ENCODE measurements around the gene MACROD1. TPM values are rescaled to one million over a fixed set of nuclear protein-coding genes. Genes with fewer than 3 reads are reported as not detected.

MACROD1 gene
- total RNA-seq, 1 donor from 2014 or later, result 3.4 TPM

DNA sequence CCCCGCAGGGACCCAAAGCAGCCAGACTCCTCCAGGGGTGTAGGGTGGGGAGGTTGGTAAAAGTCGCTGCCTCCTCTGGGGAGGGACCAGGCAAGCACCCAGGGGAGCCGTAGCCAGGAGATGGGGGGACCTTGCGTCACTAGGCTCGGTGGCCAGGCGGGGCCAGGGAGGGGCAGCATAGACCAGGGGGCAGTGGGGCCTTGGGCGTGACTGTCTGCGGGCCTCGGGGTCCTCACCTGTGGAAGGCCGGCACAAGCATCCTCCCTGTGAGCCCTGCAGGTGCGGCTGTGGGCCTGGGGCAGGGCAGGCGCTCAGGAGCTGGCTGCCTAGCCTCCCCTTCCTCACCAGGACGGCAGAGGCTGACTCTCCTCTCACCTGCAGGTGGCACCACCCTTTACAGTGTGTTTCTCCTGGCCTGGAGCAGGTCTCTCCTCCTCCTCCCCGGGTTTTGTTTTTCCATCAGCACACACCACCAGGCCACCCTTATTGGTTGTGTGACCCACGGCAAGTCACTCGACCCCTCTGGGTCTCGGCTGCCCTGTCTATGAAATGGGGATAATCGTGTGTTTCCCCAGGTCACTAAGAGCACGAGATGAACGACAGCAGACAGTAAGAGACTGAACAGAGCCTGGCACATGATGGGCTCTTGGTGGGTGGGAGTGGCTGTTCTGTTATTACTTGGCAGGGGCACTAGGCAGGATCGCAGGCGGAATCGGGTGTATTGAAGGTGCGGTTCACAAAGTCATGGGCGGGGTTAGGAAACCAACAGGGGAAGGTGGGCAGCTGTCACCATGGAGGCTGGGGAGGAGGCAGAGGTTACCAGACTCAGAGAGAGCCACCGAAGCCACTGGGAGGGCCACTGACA is 77.5 kb downstream of the MACROD1 start:
- H3K9me3 Mint-ChIP-seq (ENCODE audit: unreplicated experiment), result peaks cover 3% of the 10 kb centered on the region
- Histone ChIP-seq H3K9me3 (ENCODE audit: insufficient read depth, low read depth, low read length) (no peaks in the 10 kb centered on the region), H3K27me3 (ENCODE audit: insufficient read depth, low read length) (peaks cover 25% of the 10 kb centered on the region), H3K4me1 (ENCODE audit: insufficient read depth, low read length) (no peaks in the 10 kb centered on the region), H3K79me2 (ENCODE audit: insufficient read depth, low read length) (no peaks in the 10 kb centered on the region), H3K9ac (ENCODE audit: low read length) (no peak overlapping the region), H3K4me2 (ENCODE audit: low read length) (no peak overlapping the region), H3K36me3 (ENCODE audit: insufficient read depth, low read length) (no peaks in the 10 kb centered on the region), H3K27ac (ENCODE audit: low read depth, low read length) (no peak overlapping the region), H3K4me3 (ENCODE audit: insufficient read depth, low read depth, low read length) (no peak overlapping the region), H2AFZ (ENCODE audit: low read depth, low read length) (no peak overlapping the region), H4K20me1 (ENCODE audit: insufficient read depth, low read length) (peaks cover 55% of the 10 kb centered on the region)
- peaks cover 2% of the 10 kb centered on the region for H3K4me1 Mint-ChIP-seq (ENCODE audit: low read depth, unreplicated experiment)
- no peaks in the 10 kb centered on the region for H3K36me3 Mint-ChIP-seq (ENCODE audit: low read depth, unreplicated experiment)
- DNase-seq (ENCODE audit: low read depth), result no peak
- TF ChIP-seq, protein P1, sequence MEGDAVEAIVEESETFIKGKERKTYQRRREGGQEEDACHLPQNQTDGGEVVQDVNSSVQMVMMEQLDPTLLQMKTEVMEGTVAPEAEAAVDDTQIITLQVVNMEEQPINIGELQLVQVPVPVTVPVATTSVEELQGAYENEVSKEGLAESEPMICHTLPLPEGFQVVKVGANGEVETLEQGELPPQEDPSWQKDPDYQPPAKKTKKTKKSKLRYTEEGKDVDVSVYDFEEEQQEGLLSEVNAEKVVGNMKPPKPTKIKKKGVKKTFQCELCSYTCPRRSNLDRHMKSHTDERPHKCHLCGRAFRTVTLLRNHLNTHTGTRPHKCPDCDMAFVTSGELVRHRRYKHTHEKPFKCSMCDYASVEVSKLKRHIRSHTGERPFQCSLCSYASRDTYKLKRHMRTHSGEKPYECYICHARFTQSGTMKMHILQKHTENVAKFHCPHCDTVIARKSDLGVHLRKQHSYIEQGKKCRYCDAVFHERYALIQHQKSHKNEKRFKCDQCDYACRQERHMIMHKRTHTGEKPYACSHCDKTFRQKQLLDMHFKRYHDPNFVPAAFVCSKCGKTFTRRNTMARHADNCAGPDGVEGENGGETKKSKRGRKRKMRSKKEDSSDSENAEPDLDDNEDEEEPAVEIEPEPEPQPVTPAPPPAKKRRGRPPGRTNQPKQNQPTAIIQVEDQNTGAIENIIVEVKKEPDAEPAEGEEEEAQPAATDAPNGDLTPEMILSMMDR (IDR thresholded peaks at IDR 0.05; ENCODE audit: insufficient read depth, low read depth, low read length), result no peak
- no peak for TF ChIP-seq EZH2 (IDR thresholded peaks at IDR 0.05; ENCODE audit: insufficient read depth, low read length)
- FAIRE-seq, result no peak
- peaks cover 50% of the 10 kb centered on the region for H3K27me3 Mint-ChIP-seq (ENCODE audit: low read depth, unreplicated experiment)
- H3K4me3 Mint-ChIP-seq (ENCODE audit: unreplicated experiment), result no peak overlapping the region
- H3K27ac Mint-ChIP-seq (ENCODE audit: unreplicated experiment), result peak overlapping the region; percentile 44

DNA sequence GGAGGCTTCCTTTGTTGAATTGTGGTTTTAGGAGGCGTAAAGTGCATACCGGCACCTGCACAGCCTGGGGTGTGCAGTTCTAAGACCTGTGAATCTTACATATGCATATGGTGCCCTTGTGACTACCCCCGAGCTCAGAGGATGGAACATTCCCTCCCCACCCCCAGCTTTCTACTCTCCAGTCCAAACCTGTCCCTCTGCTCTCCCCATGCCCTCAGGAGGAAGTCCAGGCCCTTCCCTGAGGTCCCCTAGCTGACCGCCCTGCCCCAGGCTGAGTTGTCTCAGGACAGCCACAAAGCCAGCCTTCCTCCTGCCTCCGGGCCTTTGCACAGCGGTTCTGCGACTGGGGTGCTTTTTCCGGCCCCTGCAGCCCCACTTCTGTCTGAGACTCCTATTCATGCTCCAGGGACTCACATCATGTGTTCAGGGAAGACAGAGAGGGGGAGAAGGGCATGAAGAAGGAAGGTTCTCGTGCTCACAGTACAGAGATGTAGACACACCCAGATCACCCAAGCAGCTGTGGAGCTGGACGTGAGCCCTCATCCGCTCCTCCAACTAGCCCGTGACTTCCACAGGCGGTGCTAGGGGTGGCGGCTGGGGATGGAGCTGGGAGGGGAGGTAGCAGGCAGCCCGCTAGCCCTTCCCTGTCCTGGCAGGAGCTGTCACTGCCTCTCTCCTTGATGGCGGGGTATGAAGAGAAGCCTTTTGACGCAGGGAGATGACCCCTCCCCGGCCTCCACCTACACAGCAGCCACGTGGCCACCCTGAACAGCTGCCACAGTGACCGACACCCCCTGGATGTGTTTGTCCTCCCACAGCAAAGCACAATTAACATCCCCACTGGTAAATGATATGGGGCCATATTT is 79.4 kb downstream of the MACROD1 start:
- Histone ChIP-seq H3K27ac (ENCODE audit: low read depth, low read length) (no peak overlapping the region), H2AFZ (ENCODE audit: low read depth, low read length) (no peak overlapping the region), H3K4me3 (ENCODE audit: insufficient read depth, low read depth, low read length) (no peak overlapping the region), H3K36me3 (ENCODE audit: insufficient read depth, low read length) (no peaks in the 10 kb centered on the region), H3K27me3 (ENCODE audit: insufficient read depth, low read length) (peaks cover 17% of the 10 kb centered on the region), H3K4me1 (ENCODE audit: insufficient read depth, low read length) (no peaks in the 10 kb centered on the region), H3K9me3 (ENCODE audit: insufficient read depth, low read depth, low read length) (no peaks in the 10 kb centered on the region), H4K20me1 (ENCODE audit: insufficient read depth, low read length) (peaks cover 40% of the 10 kb centered on the region), H3K4me2 (ENCODE audit: low read length) (no peak overlapping the region), H3K79me2 (ENCODE audit: insufficient read depth, low read length) (no peaks in the 10 kb centered on the region), H3K9ac (ENCODE audit: low read length) (no peak overlapping the region)
- peaks cover 2% of the 10 kb centered on the region for H3K4me1 Mint-ChIP-seq (ENCODE audit: low read depth, unreplicated experiment)
- DNase-seq (ENCODE audit: low read depth) (no peak), FAIRE-seq (no peak)
- no peak overlapping the region for H3K4me3 Mint-ChIP-seq (ENCODE audit: unreplicated experiment)
- peaks cover 2% of the 10 kb centered on the region for H3K36me3 Mint-ChIP-seq (ENCODE audit: low read depth, unreplicated experiment)
- no peak for TF ChIP-seq EZH2 (IDR thresholded peaks at IDR 0.05; ENCODE audit: insufficient read depth, low read length)
- TF ChIP-seq, protein P1 (IDR thresholded peaks at IDR 0.05; ENCODE audit: insufficient read depth, low read depth, low read length), result no peak
- peaks cover 3% of the 10 kb centered on the region for H3K9me3 Mint-ChIP-seq (ENCODE audit: unreplicated experiment)
- no peak overlapping the region for H3K27ac Mint-ChIP-seq (ENCODE audit: unreplicated experiment)
- peaks cover 51% of the 10 kb centered on the region for H3K27me3 Mint-ChIP-seq (ENCODE audit: low read depth, unreplicated experiment)

Data from astrocyte (in vitro differentiated cells and primary cell).